ENCODE results near the gene C14orf132.

GRCh38 chr14:96030108-96030760 lies 8.9 kb upstream of the C14orf132 start:
- TF ChIP-seq, protein P1, sequence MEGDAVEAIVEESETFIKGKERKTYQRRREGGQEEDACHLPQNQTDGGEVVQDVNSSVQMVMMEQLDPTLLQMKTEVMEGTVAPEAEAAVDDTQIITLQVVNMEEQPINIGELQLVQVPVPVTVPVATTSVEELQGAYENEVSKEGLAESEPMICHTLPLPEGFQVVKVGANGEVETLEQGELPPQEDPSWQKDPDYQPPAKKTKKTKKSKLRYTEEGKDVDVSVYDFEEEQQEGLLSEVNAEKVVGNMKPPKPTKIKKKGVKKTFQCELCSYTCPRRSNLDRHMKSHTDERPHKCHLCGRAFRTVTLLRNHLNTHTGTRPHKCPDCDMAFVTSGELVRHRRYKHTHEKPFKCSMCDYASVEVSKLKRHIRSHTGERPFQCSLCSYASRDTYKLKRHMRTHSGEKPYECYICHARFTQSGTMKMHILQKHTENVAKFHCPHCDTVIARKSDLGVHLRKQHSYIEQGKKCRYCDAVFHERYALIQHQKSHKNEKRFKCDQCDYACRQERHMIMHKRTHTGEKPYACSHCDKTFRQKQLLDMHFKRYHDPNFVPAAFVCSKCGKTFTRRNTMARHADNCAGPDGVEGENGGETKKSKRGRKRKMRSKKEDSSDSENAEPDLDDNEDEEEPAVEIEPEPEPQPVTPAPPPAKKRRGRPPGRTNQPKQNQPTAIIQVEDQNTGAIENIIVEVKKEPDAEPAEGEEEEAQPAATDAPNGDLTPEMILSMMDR (IDR thresholded peaks at IDR 0.05; ENCODE audit: insufficient read depth, low read depth, low read length): no peak
- no peak for TF ChIP-seq EZH2 (IDR thresholded peaks at IDR 0.05; ENCODE audit: insufficient read depth, low read length)

Measured in astrocyte (in vitro differentiated cells and primary cell).